IMR-90 (cell line): ENCODE measurements around the gene CD99L2. TPM values are rescaled to one million over a fixed set of nuclear protein-coding genes. Genes with fewer than 3 reads are reported as not detected.
A peak's percentile ranks its signal among the peaks of the same experiment; 100 is the strongest.
"Not testable (repeated sequence)": the region's sequence is repeated elsewhere in the genome, so short reads cannot be mapped to it uniquely, and the experiment has no call there.

Experiments
- ATAC-seq: fragments of 200-7000 bp; cut with Tn5 transposase; 2 replicates; pipeline ENCODE4 v1.9.1; 2020; ENCODE audit warnings: low read depth, mild to moderate bottlenecking, moderate library complexity
- BruUV-seq: library from RNA; stranded (reverse); fragments of 400-500 nt; replicated peaks from 2 replicates; lab custom pipeline; 2021; lab: Mats Ljungman, UMichigan
- CTCF ChIA-PET: fragments of 300-600 bp; formaldehyde crosslinking; extraction: SDS; loops from one replicate; lab custom pipeline; 2021; ENCODE audit warnings: antibody characterized with exemption; lab: Yijun Ruan, JAX
- POLR2A ChIA-PET: fragments of 300-600 bp; sonication (Branson Sonifier 250); formaldehyde crosslinking; loops from one replicate; lab custom pipeline; 2022; ENCODE audit warnings: antibody characterized with exemption; ENCODE audit not compliant: unreplicated experiment; lab: Charles Lee
- DNase-seq: peaks from one replicate; pipeline ENCODE4 v3.0.0; 2013
- H2AFZ ChIP-seq: replicated peaks from 2 replicates; pipeline ENCODE3; 2013; ENCODE audit warnings: low read length, mild to moderate bottlenecking; ENCODE audit not compliant: poor library complexity
- H2AK5ac ChIP-seq: 2 replicates; pipeline ENCODE4 v1.6.1; 2013; ENCODE audit warnings: low read depth, low read length, inconsistent platforms
- H2AK9ac ChIP-seq: replicated peaks from 2 replicates; pipeline ENCODE3; 2013; ENCODE audit warnings: mild to moderate bottlenecking, low read depth, low read length, moderate library complexity; ENCODE audit not compliant: poor library complexity
- H2BK120ac ChIP-seq: 2 replicates; pipeline ENCODE4 v1.6.1; 2013; ENCODE audit warnings: low read depth, low read length, inconsistent platforms
- H2BK15ac ChIP-seq: 3 replicates; pipeline ENCODE4 v1.6.1; 2013; ENCODE audit warnings: low read depth, low read length, inconsistent platforms
- H2BK20ac ChIP-seq: 2 replicates; pipeline ENCODE4 v1.6.1; 2013; ENCODE audit warnings: low read depth, mild to moderate bottlenecking, inconsistent platforms, low read length, moderate library complexity
- H2BK5ac ChIP-seq: 2 replicates; pipeline ENCODE4 v1.6.1; 2013; ENCODE audit warnings: mild to moderate bottlenecking, low read depth, low read length, inconsistent platforms; ENCODE audit not compliant: poor library complexity, severe bottlenecking
- H3K14ac ChIP-seq: replicated peaks from 2 replicates; pipeline ENCODE4 v1.6.1; 2013; ENCODE audit warnings: low read depth, low read length, inconsistent platforms
- H3K18ac ChIP-seq: 2 replicates; pipeline ENCODE4 v1.6.1; 2013; ENCODE audit warnings: low read depth, low read length, control low read depth
- H3K23ac ChIP-seq: 2 replicates; pipeline ENCODE4 v1.6.1; 2013; ENCODE audit warnings: low read depth, low read length, inconsistent platforms
- H3K27ac ChIP-seq: 2 replicates; pipeline ENCODE4 v1.5.1; 2013; ENCODE audit warnings: mild to moderate bottlenecking, control low read depth, low read length; ENCODE audit not compliant: insufficient read depth
- H3K27me3 ChIP-seq: 2 replicates; pipeline ENCODE4 v1.6.1; 2013; ENCODE audit warnings: low read length; ENCODE audit not compliant: control insufficient read depth, insufficient read depth
- H3K36me3 ChIP-seq: 2 replicates; pipeline ENCODE4 v1.6.1; 2013; ENCODE audit warnings: low read length, mixed read lengths; ENCODE audit not compliant: control insufficient read depth, insufficient read depth
- H3K4ac ChIP-seq: 2 replicates; pipeline ENCODE4 v1.6.1; 2013; ENCODE audit warnings: low read depth, low read length, inconsistent platforms
- H3K4me1 ChIP-seq: 2 replicates; pipeline ENCODE4 v1.6.1; 2013; ENCODE audit warnings: low read length, mixed read lengths; ENCODE audit not compliant: control insufficient read depth, insufficient read depth
- H3K4me2 ChIP-seq: 2 replicates; pipeline ENCODE4 v1.6.1; 2013; ENCODE audit warnings: low read depth, mild to moderate bottlenecking, control low read depth, low read length, moderate library complexity
- H3K4me3 ChIP-seq: 2 replicates; pipeline ENCODE4 v1.5.1; 2013; ENCODE audit warnings: low read depth, mild to moderate bottlenecking, control low read depth, low read length, moderate library complexity; ENCODE audit not compliant: insufficient read depth
- H3K56ac ChIP-seq: 2 replicates; pipeline ENCODE4 v1.6.1; 2013; ENCODE audit warnings: low read length, inconsistent platforms; ENCODE audit not compliant: insufficient read depth; ENCODE audit errors: extremely low read depth
- H3K79me1 ChIP-seq, 2 experiments: 2 replicates each; pipeline ENCODE4 v1.6.1; 2013; ENCODE audit warnings: low read length in 2 of 2, inconsistent platforms in 1 of 2, low read depth in 1 of 2
- H3K9ac ChIP-seq: 2 replicates; pipeline ENCODE4 v1.6.1; 2013; ENCODE audit warnings: low read depth, low read length, control low read depth
- H3K9me1 ChIP-seq: 2 replicates; pipeline ENCODE4 v1.6.1; 2013; ENCODE audit warnings: low read length, inconsistent platforms; ENCODE audit not compliant: insufficient read depth
- H3K9me3 ChIP-seq: 2 replicates; pipeline ENCODE4 v1.6.1; 2013; ENCODE audit warnings: low read length; ENCODE audit not compliant: control insufficient read depth, insufficient read depth
- H4K20me1 ChIP-seq: 2 replicates; pipeline ENCODE4 v1.6.1; 2013; ENCODE audit warnings: low read length, inconsistent platforms; ENCODE audit not compliant: insufficient read depth
- H4K5ac ChIP-seq: 2 replicates; pipeline ENCODE4 v1.6.1; 2013; ENCODE audit warnings: mild to moderate bottlenecking, low read depth, low read length, control low read depth
- H4K8ac ChIP-seq, 2 experiments: 2 replicates each; pipeline ENCODE4 v1.6.1; 2013; ENCODE audit warnings: low read depth in 2 of 2, low read length in 2 of 2, control low read depth in 1 of 2, inconsistent platforms in 1 of 2
- H4K91ac ChIP-seq: 2 replicates; pipeline ENCODE4 v1.6.1; 2013; ENCODE audit warnings: low read depth, low read length, inconsistent platforms; ENCODE audit not compliant: insufficient read depth
- BHLHE40 ChIP-seq: fragments of 150-350 bp; IDR thresholded peaks from 2 replicates; pipeline ENCODE4 v1.6.1; 2016; ENCODE audit warnings: mild to moderate bottlenecking, low read depth, low read length
- MAFK ChIP-seq: IDR thresholded peaks from 2 replicates; pipeline ENCODE4 v1.6.1; 2012; ENCODE audit warnings: low read depth, low read length, improper control_type of control experiment
- MXI1 ChIP-seq: IDR thresholded peaks from 2 replicates; pipeline ENCODE4 v1.6.1; 2012; ENCODE audit warnings: low read depth, mild to moderate bottlenecking, low read length, moderate library complexity, borderline replicate concordance
- POLR2A ChIP-seq: IDR thresholded peaks from 2 replicates; pipeline ENCODE4 v1.6.1; 2012; ENCODE audit warnings: mild to moderate bottlenecking, low read depth, low read length
- RAD21 ChIP-seq: IDR thresholded peaks from 2 replicates; pipeline ENCODE4 v1.6.1; 2012; ENCODE audit warnings: low read length, improper control_type of control experiment
- RCOR1 ChIP-seq: IDR thresholded peaks from 2 replicates; pipeline ENCODE4 v1.6.1; 2012; ENCODE audit warnings: mild to moderate bottlenecking, low read length, improper control_type of control experiment; ENCODE audit not compliant: insufficient replicate concordance
- SMC3 ChIP-seq: fragments of 150-350 bp; IDR thresholded peaks from 2 replicates; pipeline ENCODE4 v1.6.1; 2016; ENCODE audit warnings: low read depth, mild to moderate bottlenecking, antibody characterized with exemption, low read length, moderate library complexity
- WGBS, 2 experiments: methylation state at CpG; one replicate each; pipeline versions ENCODE4 v1.1.5 to v1.1.7; 2013; ENCODE audit warnings: missing lambda C conversion rate in 2 of 2; ENCODE audit not compliant: insufficient read length in 1 of 2; ENCODE audit errors: extremely low coverage in 2 of 2; 5-methylcytosine and 5-hydroxymethylcytosine counted together
- dilution Hi-C: fragments of 300-500 bp; cut with HindIII; formaldehyde crosslinking; loops from one replicate; pipeline ENCODE4 v1.14.3; 2018; ENCODE audit warnings: low sequenced_read_pairs; ENCODE audit not compliant: unreplicated experiment
- in situ Hi-C: fragments of 300-500 bp; cut with MboI; formaldehyde crosslinking; loops from 3 replicates; pipeline ENCODE4 v1.14.3; 2019; ENCODE audit warnings: low sequenced_read_pairs, inconsistent platforms, mixed read lengths
- intact Hi-C: fragments of 100-400 bp; cut with micrococcal nuclease; formaldehyde crosslinking; loops from 2 replicates; pipeline ENCODE4 v1.10.0; 2022
- polyA plus RNA-seq, 3 experiments: library from polyadenylated mRNA; depleted of rRNA; stranded (reverse); fragments of >200 nt; gene quantifications; 2 replicates each; pipeline ENCODE4 v1.2.3, GENCODE V29; 2012; ENCODE audit warnings: low replicate concordance in 1 of 3
- total RNA-seq: library from RNA; depleted of rRNA; stranded (reverse); fragments of >200 nt; gene quantifications from 2 replicates; pipeline ENCODE4 v1.2.3, GENCODE V29; 2012

Gene CD99L2
- total and polyA plus RNA-seq, 2 of the 4 experiments (the other 2 are of a cell fraction), result 17.4 to 41.4 TPM

GRCh38 chrX:150828785-150829184 is 69.7 kb downstream of the CD99L2 start:
- intact Hi-C loops (no loop called here), dilution Hi-C loops (no loop called here), in situ Hi-C loops (no loop called here)
- Histone ChIP-seq H3K9me3 (0 out of 2 replicates have a peak, but pooled peaks cover 2% of the 10 kb centered on the region), H3K23ac (no peak overlapping the region), H3K36me3 (peaks cover 3% of the 10 kb centered on the region; the same call in 1 of the 2 replicates), H3K4ac (no peak overlapping the region), H2BK120ac (no peak overlapping the region), H4K20me1 (no peaks in the 10 kb centered on the region), H3K4me2 (no peak overlapping the region), H4K5ac (no peak overlapping the region), H3K9me1 (no peaks in the 10 kb centered on the region), H2BK20ac (no peak overlapping the region), H3K27ac (no peak overlapping the region), H3K9ac (no peak overlapping the region), H2AFZ (no peak overlapping the region), H3K56ac (no peak overlapping the region), H3K14ac (no peak overlapping the region), H3K4me3 (no peak overlapping the region), H2BK5ac (no peak overlapping the region), H3K27me3 (no peaks in the 10 kb centered on the region), H4K8ac (no peak overlapping the region), H3K4me1 (no peaks in the 10 kb centered on the region), H2AK9ac (peak overlapping the region; percentile 37), H3K79me1 (no peaks in the 10 kb centered on the region), H4K91ac (no peak overlapping the region), H2BK15ac (no peak overlapping the region), H3K18ac (no peak overlapping the region), H2AK5ac (no peak overlapping the region)
- TF ChIP-seq MXI1 (no peak), MAFK (no peak), RCOR1 (no peak), BHLHE40 (no peak), RAD21 (no peak), POLR2A (no peak), SMC3 (no peak)
- DNase-seq (no peak), ATAC-seq (no peak)
- ChIA-PET POLR2A (no interaction called here), CTCF (no interaction called here)
- no TSS peak for BruUV-seq
- 50% methylated on average over 1 of the region's 5 CpGs; no CpG with 5 or more reads in 1 of the 2 experiments for WGBS, 2 experiments

- H2BK15ac ChIP-seq, dilution Hi-C loops, H3K4me3 ChIP-seq, DNase-seq, CTCF ChIA-PET, H2BK120ac ChIP-seq, H3K9me3 ChIP-seq, H2AFZ ChIP-seq, H3K9me1 ChIP-seq, H3K27me3 ChIP-seq, H3K4me1 ChIP-seq, H4K91ac ChIP-seq, H3K14ac ChIP-seq, H4K20me1 ChIP-seq, POLR2A ChIA-PET, H3K56ac ChIP-seq, H2AK9ac ChIP-seq, H2BK20ac ChIP-seq, H4K8ac ChIP-seq, H3K4ac ChIP-seq, intact Hi-C loops, H2AK5ac ChIP-seq, H3K79me1 ChIP-seq, in situ Hi-C loops, H4K5ac ChIP-seq, H3K23ac ChIP-seq, H3K36me3 ChIP-seq, ATAC-seq, H3K18ac ChIP-seq, H3K4me2 ChIP-seq, BruUV-seq, H3K27ac ChIP-seq, H3K9ac ChIP-seq, H2BK5ac ChIP-seq: not testable (repeated sequence)
Observed at GRCh38 chrX:150824352-150824751, 74.1 kb downstream of the CD99L2 start.
